ENCODE measurements around the gene SNRNP70.

Gene SNRNP70

DNA sequence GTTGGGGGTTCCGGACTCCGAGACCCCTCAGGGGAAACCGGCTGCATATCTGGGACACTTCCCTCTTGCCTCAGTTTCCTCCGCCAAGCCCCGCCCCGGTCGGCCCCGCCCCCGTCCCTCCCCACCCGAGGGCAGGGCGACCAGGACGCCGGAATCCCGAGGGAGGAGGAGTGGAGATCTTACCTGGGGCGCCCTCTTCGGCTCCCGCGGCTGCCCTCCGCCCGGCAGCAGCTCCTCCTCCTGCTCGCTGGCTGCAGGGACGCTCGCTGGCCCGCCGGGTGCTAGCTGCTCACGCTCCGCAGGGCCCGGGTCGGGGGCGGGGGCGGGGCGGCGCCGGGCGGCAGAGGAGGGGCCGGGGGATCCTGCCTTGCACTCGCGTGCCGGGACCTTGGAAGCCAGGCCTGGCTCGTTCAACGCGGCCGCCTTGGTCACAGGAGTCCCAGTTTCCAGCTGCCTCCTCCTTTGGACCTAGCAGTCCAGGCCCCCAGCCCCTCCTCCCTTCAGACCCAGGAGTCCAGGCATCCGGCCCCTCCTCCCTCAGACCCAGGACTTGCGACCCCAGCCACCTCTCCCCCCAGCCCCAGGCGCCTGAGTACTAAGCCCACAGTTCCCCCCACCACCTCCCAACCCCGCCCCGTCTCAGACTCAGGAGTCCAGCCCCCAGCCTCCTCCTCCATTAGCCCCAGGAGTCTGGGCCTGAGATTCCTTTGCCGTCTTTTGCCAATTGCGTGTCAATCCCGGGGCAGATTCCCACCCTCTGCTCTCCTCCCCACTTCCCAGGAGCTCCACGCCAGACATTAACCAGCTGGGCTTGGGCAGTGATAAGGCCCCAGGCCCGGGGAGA is 20.3 kb upstream of the SNRNP70 start, which contains the start of gene NTF4:
TSS of gene NTF4 (minus strand) at position 51 of the 844 bp plus-strand sequence. CDS start 2,821 bp downstream, outside the sequence.
- DNase-seq (ENCODE audit: low read depth) = no peak

DNA sequence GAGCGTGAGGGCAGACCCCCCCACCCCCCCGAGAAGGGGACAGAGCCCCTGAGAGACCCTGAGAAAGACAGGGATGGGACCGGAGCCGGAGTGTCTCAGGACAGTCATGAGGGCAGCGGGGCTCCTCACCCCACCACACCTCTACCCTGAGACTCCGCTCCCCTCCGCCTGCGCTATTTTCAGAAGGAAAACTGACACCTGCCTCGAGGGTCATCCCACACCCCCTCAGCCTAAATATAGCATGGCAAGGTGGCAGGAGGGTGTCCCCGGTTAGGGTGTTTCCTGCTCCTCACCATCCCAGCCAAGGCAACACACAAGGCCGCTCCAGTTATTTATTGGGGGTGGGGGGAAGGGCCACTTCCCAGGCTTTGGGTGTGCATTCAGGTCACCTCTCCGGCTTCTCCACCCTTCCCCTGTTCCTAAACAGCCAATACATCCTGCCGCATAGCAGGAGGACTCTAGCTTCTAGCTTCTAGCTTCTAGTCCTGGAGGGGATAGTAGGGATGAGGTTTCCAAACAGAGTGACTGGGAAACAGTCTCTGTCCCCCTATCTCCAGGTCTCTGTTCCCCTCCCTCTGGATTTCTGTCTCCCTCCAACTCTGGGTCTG is 19.2 kb upstream of the SNRNP70 start:
- no peak for DNase-seq (ENCODE audit: low read depth)

DNA sequence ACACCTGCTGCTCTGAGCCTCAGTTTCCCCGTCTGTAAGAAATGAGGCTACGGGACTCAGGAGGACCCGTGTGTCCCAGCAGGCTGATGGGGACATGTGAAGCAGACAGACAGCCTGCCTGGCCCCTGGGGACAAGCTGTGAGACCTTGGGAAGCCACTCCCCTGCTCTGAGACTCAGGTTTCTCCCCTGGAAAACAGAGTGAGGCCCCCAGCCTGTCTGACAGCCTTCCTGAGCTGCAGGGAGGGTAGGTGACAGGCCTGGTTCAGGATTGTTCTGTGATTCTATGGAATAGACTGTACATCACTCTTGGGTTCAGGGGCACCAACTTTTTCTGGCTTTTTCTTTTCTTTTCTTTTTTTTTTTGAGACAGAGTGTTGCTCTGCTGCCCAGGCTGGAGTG is 17.7 kb upstream of the SNRNP70 start:
- no peak for DNase-seq (ENCODE audit: low read depth)

DNA sequence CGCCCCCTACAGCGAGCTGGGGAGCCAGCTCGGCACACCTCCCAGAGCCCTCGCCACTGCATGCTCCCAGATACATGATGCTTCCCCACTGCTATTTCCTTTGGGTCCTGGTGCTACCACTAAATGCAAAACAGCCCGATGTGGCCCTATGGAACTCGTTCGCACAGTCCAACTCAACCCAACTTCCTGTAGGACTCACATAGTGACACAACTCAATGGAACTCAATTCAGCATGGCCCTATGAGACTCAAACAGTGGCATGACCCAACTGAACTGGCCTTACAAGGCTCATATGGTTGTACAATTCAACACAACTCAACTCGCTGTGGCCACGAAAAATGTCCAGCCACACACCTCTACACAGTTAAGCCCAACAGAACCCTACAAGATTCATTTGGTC is 16.2 kb upstream of the SNRNP70 start:
- no peak for DNase-seq (ENCODE audit: low read depth)

DNA sequence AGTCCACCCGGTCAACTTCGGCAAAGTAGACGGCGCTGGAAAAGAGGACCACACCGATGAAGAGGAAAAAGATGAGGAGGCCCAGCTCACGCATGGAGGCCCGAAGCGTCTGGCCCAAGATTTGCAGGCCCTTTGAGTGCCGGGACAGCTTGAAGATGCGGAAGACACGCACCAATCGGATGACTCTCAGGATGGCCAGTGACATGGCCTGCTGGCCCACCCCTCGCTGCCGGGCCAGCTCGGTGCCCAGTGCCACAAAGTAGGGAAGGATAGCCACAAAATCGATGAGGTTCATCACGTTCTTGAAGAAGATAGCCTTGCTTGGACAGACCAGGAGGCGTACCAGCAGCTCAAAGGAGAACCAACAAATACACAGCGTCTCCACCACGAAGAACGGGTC is 14.8 kb upstream of the SNRNP70 start:
- no peak for DNase-seq (ENCODE audit: low read depth)

DNA sequence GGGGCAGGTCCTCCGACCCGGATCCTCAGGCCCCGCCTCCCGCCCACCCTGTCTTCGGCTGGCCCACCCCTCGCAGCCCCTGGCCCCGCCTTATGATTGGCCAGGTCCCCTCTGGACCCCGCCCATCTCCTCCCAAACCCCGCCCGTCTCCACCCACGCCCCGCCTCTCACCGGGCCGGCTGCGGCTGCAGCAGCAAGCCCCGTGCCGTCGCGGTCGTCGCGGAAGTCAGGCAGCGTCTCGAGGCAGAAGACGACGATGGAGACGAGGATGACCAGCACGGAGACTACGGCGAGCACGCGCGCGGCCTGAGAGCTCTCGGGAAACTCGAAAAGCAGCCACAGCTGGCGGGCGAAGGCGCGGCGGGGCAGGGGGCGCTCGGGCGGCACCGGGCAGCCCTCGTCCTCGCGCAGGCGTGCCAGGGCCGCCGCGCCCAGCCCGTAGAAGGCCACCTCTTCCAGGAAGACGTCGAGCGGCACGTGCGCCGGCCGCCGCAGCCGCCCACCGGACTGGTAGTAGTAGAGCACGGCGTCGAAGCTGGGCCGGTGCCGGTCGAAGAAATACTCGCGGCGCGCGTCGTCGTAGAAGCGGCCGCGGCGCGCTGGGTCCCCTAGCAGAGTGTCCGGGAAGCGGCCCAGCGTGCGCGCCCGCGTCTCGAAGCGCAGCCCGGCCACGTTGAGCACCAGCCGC is 13.2 kb upstream of the SNRNP70 start:
- DNase-seq (ENCODE audit: low read depth) = no peak

DNA sequence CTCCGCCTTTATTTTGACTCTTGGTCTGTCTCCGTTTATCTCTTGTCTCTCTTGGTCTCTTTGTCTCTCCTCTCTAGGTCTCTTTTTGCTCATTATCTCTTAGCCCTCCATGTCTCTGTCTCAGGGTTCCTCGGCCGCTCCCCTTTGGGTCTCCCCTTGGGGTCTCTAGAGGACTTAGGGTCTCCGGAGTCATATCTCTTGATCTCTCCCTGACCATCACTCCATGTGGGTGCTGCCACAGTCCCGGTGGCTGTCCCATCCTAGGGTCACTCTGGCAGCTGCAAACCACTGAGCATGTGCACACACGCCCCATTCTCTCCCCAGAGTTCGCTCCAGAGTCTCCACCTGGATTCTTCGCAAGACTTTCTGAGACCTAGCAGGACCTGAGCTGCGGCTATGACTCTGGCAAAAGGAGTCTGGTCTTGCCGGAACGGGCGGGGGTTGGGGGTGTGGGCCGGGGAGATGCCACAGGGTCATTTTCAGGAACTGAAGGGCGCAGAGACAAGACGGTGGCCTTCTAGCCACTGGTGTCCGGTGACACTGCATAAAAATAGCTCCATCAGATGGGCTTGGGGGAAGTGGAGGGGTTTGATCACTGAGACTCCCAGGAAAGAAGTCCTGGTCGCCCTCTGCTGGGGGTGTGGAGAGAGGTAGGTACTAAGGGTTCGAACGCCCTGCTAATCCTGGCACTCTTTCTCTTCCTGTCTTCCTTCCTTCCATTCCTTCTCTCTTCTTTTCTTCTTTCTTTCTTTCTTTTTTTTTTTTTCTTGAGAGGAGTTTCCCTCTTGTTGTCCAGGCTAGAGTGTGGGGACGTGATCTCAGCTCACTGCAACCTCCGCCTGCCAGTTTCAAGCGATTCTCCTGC is 11.5 kb upstream of the SNRNP70 start:
- DNase-seq (ENCODE audit: low read depth) = no peak

DNA sequence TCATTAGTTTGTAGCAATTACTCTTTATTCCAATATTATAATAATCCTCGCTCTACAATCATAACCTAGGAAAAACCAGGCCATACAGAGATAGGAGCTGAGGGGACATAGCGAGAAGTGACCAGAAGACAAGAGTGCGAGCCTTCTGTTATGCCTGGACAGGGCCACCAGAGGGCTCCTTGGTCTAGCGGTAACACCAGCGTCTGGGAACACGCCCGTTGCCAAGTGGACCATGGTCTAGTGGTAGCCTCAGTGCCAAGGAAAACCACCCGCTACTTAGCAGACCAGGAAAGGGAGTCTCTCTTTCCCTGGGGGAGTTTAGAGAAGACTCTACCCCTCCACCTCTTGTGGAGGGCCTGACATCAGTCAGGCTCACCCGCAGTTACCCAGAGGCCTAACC is 10.4 kb upstream of the SNRNP70 start:
- peak; percentile 48 for DNase-seq (ENCODE audit: low read depth)

DNA sequence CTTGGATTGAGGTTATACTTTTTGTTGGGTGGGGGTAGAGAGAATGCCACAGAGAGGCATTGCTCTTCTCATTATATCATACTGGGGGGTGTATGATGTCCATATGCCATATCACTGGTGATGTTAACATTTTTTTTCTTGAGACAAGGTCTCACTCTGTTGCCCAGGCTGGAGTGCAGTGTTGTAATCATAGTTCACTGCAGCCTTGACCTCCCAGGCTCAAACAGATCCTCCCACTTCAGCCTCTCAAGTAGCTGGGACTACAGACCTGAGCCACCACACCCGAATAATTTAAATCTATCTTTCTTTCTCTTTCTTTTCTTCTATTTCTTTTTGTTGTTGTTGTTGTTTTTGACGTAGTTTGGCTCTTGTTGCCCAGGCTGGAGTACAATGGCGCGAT is 4.9 kb upstream of the SNRNP70 start:
- no peak for DNase-seq (ENCODE audit: low read depth)

DNA sequence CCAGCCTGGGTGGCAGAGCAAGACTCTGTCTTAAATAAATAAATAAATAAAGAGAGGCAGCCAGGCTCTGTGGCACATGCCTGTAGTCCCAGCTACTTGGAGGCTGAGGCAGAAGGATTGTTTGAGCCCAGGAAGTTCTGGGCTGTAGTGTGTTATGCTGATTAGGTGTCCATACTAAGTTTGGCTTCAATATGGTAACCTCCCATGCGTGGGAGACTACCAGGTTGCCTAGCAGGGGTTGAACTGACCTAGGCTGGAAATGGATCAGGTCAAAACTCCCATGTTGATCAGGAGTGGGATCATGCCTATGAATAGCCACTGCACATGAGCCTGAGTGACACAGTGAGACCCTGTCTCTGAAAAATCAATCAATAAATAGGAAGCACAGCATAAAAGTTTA is 4.0 kb upstream of the SNRNP70 start:
- no peak for DNase-seq (ENCODE audit: low read depth)

DNA sequence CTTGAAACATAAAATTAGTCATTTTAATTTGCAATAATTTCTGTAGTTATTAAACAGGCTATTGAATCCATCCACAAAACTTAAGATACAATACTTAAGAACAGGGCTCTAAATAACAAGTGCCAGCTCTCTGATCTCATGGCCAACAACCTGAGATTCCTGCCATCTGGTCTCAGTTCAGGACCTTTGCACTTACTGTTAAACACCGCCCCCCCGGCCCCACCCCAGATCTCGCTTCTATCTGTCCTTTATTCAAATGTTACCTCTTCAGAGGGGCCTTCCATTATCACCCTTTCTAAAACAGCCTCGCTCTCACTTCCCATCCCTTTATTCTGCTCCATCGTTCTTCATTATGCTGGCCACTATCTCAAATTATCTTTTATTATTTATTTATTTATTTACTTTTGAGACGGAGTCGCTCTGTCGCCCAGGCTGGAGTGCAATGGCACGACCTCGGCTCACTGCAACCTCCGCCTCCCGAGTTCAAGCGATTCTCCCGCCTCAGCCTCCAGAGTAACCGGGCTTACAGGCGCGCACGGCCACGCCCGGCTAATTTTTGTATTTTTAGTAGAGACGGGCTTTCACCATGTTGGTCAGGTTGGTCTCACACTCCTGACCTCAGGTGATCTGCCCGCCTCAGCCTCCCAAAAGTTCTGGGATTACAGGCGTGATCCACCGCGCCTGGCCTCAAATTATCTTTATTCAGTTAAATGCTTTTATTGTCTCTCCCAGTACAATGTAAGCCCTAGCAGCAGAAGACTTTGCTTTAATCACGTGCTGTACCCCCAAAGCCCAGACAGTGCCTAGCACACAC is 838 bp upstream of the SNRNP70 start:
- no peak for DNase-seq (ENCODE audit: low read depth)

DNA sequence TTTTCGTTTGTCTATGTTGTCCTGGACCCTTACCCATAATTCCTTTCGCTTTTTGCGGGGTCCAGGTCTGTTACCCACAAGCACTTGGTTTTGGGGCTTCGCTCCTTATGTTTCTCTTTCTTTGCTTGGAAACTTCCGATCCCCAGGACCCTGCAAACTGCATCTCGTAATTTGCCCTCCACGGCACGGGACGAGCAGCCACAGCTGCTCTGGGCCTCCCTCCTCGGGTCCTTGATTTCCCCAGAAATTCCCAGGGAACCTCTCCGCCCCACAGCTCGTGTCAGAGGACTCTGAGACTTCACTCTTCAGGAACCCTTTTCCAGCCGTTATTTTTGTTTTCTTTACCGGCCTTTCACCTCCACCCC is 599 bp downstream of the SNRNP70 start:
- DNase-seq (ENCODE audit: low read depth) = no peak

DNA sequence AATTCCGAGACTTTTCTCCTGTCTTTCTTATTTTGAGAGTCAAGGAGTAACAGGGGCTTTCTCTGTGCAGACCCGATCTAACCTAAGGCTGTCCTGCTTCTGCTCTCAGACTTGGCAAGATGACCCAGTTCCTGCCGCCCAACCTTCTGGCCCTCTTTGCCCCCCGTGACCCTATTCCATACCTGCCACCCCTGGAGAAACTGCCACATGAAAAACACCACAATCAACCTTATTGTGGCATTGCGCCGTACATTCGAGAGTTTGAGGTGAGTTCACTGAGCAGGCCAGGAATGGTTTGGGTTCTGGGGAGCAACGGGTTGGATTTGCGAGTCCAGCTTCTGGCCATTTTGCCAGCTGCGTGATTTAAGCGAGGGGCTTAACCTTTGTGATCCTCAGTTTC is 1.0 kb downstream of the SNRNP70 start:
- DNase-seq (ENCODE audit: low read depth) = no peak

DNA sequence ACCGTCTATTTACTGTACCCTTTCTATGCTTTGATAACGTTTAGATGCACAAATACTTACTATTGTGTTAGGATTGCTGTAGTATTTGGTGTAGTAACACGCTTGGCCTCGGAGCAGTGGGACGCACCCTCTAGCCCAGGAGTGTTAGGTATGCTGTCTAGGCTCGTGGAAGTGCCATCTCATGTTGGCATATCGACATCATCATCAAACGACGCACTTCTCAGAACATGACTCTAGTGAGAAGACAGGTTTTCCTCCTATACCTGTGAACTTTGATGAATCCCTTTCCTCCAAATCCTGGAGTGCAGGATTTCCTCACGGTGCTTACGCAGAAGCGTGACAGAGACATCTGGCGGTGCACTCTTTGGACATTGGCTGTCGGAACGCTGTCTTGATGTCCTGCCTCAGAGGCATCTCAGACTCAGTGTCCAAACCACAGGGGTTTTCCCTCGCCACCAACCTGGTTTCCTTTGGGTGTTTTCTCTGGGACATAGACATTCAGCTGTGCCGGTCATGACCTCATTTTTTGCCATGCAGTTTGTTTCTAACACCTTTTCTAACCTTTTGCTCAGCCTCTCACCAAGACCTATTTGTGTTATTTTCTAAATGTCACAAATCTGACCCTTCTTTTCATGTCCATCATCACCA is 6.3 kb downstream of the SNRNP70 start:
- no peak for DNase-seq (ENCODE audit: low read depth)

DNA sequence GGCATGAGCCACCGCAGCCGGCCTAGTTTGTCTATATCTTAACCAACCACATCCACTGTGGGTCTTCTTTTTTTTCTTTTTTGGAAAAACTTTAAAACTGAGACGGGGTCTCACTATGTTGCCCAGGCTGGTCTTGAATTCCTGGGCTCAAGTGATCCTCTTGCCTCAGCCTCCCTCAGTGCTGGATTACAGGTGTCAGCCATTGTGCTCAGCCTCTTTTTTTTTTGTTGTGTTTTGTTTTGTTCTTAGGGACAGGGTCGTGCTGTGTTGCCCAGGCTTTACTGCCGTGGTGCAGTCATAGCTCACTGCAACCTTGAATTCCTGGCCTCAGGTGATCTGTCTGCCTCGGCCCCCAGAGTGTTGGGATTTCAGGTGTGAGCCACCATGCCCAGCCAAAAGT is 7.4 kb downstream of the SNRNP70 start:
- DNase-seq (ENCODE audit: low read depth) = no peak

DNA sequence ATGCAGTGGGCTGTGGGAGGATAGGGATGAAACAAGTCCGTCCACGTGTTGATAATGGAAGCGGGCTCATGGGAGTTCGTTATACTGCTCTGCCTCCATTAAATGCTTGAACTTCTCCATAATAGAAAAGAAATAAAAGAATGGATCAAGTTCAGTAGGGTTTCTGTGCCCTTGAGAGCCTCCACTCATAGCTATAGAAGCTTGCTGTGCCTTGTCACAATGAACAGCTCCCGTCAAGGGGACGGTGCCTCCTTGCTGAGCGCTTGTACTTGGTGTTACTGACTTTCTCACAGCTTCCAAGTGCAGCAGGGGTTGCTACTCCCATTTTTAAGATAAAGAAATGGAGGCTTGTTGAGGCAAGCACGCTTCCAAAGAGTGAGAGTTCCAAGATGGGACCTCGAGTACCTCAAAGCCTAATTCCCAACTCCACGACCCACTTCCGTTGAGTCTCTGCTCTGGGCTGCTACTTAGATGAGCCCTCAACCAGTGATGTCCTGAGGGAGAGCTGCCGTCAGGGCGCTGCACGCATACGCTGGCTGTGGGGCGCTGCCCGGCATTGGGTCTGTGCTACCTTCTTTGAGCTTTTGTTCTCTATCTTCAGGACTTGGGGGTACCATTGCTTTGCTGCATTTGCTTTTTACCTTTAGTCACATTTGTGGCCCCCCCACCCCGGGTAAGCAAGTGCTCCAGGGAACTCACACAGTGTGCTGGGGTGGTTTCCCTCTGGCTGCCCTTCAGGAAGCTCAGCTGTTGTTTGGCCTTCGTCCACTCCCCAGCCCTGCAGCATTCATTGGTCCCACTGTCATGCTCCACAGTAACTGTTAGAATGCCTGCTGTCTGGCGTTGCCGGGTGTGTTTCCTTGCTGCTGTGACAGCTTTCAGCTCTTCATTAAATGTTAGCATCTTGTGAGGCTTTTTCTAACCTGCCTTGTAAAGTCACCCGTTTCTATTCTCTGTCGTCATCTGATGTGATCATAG is 9.5 kb downstream of the SNRNP70 start:
- peak; percentile 32 for DNase-seq (ENCODE audit: low read depth)

DNA sequence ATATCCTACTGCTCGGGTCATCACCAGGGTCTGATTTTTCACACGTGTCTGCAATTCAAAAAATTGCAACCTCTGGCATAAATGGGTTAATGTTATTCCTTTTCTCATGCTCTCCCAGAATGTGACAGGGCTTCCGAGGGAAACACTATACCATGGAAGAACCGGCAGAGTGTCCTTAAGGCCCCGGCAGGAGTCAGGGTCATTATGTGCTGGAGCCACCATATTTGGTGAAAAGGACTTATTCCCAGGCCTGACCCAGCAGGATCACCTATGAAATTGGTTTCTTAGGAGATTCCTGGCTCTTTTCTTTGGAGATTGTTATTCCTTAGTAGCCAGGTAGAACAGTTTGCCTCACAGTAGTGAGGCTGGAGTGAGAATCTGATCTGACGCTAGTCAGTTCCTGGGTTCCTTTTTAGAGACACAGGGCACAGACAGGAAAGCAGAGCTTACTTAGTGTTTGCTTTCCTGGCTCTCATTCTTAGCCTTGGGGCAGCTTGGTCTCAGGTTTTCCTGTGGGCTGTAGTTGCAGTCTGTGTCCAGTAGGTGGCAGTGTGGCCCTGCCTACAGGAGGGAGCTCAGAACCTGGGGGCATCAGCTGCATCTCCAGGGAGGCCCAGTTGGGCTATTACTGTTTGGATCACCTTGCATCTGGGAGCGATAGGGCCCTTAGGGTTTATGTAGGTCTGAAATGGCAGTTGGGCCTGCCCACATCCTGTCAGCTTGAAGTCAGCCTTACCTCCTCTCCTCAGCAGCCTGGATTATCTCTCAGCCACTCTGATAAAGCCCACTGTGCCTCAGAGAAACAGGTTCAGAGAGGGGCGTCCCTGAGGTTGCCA is 12.4 kb downstream of the SNRNP70 start:
- peak; percentile 75 for DNase-seq (ENCODE audit: low read depth)

DNA sequence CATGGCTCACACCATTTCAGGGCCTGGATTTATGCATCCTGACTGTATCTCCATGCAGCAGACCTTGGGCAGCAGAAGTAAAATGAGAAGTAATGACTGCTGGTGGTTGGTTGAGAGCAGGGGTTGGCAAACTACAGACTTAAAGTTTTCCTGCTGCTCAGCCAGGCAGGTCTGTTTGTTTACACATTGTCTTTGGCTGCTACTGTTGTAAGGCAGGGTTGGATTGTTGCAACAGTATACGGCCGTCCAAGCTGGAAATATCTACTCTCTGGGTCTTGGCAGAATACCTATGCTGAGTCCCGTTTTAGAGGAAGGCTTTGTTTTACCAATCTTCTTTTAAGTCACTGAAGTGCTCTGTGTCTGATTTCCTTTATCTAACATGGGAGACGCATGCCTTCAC is 13.5 kb downstream of the SNRNP70 start:
- peak; percentile 67 for DNase-seq (ENCODE audit: low read depth)

DNA sequence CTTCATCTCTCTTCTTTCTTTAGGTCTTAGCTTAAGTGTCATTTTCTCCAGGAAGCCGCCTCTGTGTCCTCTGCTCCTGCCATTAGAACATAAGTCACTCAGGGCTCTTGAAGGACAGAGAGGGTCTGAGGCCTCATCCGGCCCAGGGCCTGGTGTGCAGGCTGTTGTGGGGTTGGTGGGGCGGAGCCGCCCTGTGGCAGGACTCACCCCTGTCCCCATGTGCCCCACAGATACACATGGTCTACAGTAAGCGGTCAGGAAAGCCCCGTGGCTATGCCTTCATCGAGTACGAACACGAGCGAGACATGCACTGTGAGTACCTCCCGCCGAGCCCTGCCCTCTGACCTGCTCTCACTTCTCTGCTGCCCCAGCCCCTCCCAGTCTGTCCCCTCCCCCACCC is 15.9 kb downstream of the SNRNP70 start:
- no peak for DNase-seq (ENCODE audit: low read depth)
